Measurements from ENCODE around the gene KIAA0319L. TPM values are rescaled to one million over a fixed set of nuclear protein-coding genes. Genes with fewer than 3 reads are reported as not detected.

The KIAA0319L gene
- total RNA-seq, 2 donors from 2014 or later, result 109 to 124 TPM

DNA sequence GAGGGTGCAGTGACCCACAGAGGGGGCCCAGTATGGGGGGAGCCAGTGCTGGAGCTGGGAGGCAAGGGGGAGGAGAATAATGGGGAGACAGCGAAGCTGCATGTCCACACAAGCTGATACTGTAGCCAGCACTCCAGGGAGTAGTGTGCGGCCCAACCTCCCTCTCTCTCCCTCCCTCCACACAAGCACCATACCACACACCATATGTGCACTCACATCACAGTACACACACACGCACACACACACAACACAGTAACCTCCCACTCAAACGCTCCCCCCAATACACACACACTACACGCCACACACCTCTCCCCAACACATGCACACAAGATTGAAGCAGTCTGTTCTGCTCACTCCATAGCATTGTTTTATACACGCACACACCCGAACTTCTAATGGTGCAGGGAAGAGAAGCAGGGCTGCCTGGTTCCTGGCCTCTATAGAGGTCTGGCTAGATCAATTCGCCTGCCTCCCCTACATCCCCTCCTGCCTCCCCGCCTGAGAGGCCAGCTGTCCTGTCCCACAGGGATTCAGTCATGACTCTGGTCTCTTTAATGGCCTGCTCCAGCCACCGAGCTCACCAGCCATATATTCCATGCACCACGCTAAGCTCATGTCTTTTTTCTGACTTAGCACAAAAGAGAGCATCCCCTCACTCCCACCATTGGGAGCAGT is 4.2 kb upstream of the KIAA0319L start:
- intact Hi-C loops (cut with DNase I), result no loop called here
- 62% methylated on average over 11 of the region's 11 CpGs for WGBS
- peaks cover 7% of the 10 kb centered on the region for H3K4me1 ChIP-seq (replicated peaks)
- no peak overlapping the region for H3K4me3 ChIP-seq
- H3K27ac ChIP-seq, result peak overlapping the region in 1 of 2 donors; percentile 25
- H3K27me3 ChIP-seq (replicated peaks; ENCODE audit: insufficient read depth), result no peaks in the 10 kb centered on the region
- H3K9me3 ChIP-seq, result no peaks in the 10 kb centered on the region
- TF ChIP-seq, protein P1, sequence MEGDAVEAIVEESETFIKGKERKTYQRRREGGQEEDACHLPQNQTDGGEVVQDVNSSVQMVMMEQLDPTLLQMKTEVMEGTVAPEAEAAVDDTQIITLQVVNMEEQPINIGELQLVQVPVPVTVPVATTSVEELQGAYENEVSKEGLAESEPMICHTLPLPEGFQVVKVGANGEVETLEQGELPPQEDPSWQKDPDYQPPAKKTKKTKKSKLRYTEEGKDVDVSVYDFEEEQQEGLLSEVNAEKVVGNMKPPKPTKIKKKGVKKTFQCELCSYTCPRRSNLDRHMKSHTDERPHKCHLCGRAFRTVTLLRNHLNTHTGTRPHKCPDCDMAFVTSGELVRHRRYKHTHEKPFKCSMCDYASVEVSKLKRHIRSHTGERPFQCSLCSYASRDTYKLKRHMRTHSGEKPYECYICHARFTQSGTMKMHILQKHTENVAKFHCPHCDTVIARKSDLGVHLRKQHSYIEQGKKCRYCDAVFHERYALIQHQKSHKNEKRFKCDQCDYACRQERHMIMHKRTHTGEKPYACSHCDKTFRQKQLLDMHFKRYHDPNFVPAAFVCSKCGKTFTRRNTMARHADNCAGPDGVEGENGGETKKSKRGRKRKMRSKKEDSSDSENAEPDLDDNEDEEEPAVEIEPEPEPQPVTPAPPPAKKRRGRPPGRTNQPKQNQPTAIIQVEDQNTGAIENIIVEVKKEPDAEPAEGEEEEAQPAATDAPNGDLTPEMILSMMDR (IDR thresholded peaks at IDR 0.05), result no peak
- H3K36me3 ChIP-seq, result no peaks in the 10 kb centered on the region
- DNase-seq (ENCODE audit: low spot score), result no peak

DNA sequence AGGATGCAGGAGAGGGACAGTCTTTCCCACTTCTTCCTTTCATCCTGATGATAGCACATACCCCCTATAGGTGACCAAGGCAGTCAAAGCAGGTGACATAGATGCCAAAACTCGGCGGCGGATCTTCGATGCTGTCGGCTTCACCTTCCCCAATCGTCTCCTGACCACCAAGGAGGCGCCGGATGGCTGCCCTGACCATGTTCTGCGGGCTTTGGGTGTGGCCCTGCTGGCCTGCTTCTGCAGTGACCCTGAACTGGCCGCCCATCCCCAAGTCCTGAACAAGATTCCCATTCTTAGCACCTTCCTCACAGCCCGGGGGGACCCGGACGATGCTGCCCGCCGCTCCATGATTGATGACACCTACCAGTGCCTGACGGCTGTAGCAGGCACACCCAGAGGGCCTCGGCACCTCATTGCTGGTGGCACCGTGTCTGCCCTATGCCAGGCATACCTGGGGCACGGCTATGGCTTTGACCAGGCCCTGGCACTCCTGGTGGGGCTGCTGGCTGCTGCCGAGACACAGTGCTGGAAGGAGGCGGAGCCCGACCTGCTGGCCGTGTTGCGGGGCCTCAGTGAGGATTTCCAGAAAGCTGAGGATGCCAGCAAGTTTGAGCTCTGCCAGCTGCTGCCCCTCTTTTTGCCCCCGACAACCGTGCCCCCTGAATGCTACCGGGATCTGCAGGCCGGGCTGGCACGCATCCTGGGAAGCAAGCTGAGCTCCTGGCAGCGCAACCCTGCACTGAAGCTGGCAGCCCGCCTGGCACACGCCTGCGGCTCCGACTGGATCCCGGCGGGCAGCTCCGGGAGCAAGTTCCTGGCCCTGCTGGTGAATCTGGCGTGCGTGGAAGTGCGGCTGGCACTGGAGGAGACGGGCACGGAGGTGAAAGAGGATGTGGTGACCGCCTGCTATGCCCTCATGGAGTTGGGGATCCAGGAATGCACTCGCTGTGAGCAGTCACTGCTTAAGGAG is 3.3 kb upstream of the KIAA0319L start:
- H3K36me3 ChIP-seq, result no peaks in the 10 kb centered on the region
- no peaks in the 10 kb centered on the region for H3K9me3 ChIP-seq
- intact Hi-C loops (cut with DNase I), result no loop called here
- no peak for TF ChIP-seq POLR2A (IDR thresholded peaks at IDR 0.05)
- TF ChIP-seq, protein P1 (IDR thresholded peaks at IDR 0.05), result no peak
- TF ChIP-seq POLR2AphosphoS5 (IDR thresholded peaks at IDR 0.05), result peak; percentile 68
- WGBS, result 48% methylated on average over 38 of the region's 44 CpGs
- peak overlapping the region in 1 of 2 donors; percentile 25 for H3K27ac ChIP-seq
- no peak overlapping the region for H3K4me3 ChIP-seq
- no peaks in the 10 kb centered on the region for H3K27me3 ChIP-seq (replicated peaks; ENCODE audit: insufficient read depth)
- peaks cover 7% of the 10 kb centered on the region for H3K4me1 ChIP-seq (replicated peaks)
- DNase-seq (ENCODE audit: low spot score), result peak; percentile 83

DNA sequence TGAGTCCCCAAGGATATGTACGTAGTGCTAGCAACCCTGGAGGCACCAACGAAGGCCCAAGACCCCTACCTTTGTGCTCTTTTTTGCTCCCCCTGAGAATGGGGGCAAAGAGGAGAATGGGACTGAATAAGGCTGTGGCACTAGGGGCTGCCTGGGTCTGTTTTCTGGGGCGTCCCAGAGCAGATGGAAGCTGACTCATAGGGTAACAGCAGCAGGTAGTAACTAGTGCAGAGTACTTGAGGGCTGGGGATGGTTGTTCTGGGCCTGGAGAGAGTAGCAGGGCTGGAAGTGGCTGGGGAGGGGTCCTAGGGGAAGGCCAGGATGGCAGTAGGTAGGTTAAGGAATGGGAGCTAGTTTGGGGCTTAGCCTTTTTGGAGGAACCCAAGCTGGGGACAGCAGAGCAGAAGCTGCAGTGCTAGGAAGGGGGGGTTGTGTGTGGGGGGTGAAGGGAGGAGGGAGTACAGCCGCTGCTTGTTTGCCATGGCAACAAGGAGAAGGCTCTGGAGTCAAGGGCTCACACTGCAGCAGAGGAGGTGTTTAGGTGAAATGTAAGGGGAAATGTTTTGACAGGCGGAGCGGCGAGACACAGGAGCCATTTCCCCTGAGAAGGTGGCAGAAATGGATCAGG is 2.2 kb upstream of the KIAA0319L start:
- 79% methylated on average over 7 of the region's 7 CpGs for WGBS
- no peak overlapping the region for H3K27ac ChIP-seq
- H3K9me3 ChIP-seq, result no peaks in the 10 kb centered on the region
- H3K36me3 ChIP-seq, result no peaks in the 10 kb centered on the region
- TF ChIP-seq POLR2A (IDR thresholded peaks at IDR 0.05), result no peak
- TF ChIP-seq POLR2AphosphoS5 (IDR thresholded peaks at IDR 0.05), result no peak
- TF ChIP-seq, protein P1 (IDR thresholded peaks at IDR 0.05), result no peak
- no peak for DNase-seq (ENCODE audit: low spot score)
- intact Hi-C loops (cut with DNase I), result loop anchor here (5.0 kb wide), 1 partner anchor 367 kb away; the partner anchor contains the start of gene SFPQ
- no peaks in the 10 kb centered on the region for H3K27me3 ChIP-seq (replicated peaks; ENCODE audit: insufficient read depth)
- no peak overlapping the region for H3K4me3 ChIP-seq
- H3K4me1 ChIP-seq (replicated peaks), result peaks cover 10% of the 10 kb centered on the region

DNA sequence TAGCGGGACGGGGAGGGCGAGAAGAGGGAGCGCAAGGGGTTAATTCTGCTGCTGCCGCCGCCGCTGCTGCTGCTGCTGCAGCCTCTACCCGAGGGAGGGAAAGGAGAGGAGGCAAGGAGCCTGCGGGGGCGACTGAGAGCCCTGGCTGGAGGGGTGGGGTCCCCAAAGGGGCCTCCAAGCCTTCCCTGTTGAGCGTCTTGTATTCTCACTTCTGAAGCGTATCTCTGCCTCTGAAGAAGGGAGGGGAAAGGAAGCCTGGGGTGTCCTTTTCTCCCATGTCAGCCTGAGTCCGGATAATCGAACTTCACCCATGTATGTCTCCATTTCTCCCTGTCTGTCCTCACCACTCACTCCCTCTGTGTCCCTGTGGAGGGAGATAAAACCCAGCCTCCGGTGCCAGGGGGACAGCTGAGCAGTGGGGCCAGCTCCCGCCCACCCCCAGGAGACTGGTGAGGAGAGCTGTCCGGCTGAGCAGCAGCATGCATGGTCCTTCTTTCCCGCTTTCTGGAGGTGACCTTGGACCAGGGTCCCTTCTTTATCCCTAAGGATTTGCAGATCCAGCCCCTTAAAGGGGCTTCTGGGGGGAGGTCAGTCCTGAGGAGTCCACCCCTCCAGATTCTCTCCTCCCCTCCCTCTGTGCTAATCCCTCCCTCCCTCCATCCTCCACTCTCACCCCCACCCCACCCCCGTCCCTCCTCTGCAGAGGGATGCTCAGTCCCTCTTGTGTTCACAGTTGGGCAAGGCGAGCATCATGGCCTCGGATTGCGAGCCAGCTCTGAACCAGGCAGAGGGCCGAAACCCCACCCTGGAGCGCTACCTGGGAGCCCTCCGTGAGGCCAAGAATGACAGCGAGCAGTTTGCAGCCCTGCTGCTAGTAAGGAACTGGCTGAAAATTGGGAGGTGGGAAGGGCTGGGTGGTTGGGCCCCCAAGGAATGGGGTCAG is 1.4 kb upstream of the KIAA0319L start:
- peak overlapping the region; percentile 94 to 95 for H3K27ac ChIP-seq
- H3K36me3 ChIP-seq, result no peaks in the 10 kb centered on the region
- DNase-seq (ENCODE audit: low spot score), result no peak
- H3K4me3 ChIP-seq, result peak overlapping the region; percentile 66 to 80
- H3K27me3 ChIP-seq (replicated peaks; ENCODE audit: insufficient read depth), result no peaks in the 10 kb centered on the region
- peaks cover 10% of the 10 kb centered on the region for H3K4me1 ChIP-seq (replicated peaks)
- H3K9me3 ChIP-seq, result no peaks in the 10 kb centered on the region
- WGBS, result 25% methylated on average over 26 of the region's 26 CpGs
- intact Hi-C loops (cut with DNase I), result loop anchor here (5.0 kb wide), 1 partner anchor 366 kb away; the partner anchor contains the start of gene SFPQ
- TF ChIP-seq POLR2A (IDR thresholded peaks at IDR 0.05) (no peak), POLR2AphosphoS5 (IDR thresholded peaks at IDR 0.05) (no peak)
- TF ChIP-seq, protein P1 (IDR thresholded peaks at IDR 0.05), result no peak

Measured in prostate gland (tissue), 2 donors.